ENCODE data around the gene FAM8A1.

The FAM8A1 gene, protein sequence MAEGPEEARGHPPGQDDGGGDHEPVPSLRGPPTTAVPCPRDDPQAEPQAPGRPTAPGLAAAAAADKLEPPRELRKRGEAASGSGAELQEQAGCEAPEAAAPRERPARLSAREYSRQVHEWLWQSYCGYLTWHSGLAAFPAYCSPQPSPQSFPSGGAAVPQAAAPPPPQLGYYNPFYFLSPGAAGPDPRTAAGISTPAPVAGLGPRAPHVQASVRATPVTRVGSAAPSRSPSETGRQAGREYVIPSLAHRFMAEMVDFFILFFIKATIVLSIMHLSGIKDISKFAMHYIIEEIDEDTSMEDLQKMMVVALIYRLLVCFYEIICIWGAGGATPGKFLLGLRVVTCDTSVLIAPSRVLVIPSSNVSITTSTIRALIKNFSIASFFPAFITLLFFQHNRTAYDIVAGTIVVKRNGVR

DNA sequence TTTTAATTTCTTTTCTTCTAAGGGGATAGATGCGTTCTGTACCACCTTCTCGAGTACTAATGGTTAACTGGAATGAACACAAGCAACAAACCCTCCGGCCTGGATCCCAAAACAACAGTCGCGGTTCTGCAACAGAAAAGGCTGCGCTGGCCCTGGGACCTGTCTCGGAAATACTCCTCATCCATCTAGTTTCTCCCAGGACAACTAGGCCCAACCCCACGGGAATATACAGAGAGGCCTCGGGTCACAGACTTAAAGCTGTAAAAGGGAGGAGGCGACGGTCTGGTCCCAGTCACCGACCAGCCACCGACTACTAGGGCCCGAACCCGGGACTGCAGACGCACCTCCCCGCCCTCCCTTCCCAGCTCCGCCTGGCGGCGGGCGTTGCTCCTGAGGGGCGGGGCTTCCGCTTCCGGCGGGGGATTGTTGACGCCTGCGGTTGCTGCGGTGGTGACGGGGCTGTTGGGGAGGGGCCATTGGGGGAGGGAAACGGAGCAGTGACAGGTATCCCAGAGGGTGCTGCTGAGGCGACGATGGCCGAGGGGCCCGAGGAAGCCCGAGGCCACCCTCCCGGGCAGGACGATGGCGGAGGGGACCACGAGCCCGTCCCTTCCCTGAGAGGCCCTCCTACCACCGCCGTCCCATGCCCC lies at the start of gene FAM8A1:
Gene FAM8A1 (plus strand): TSS at position 426 of the 650 bp plus-strand sequence. CDS start 108 bp downstream, at position 534.
- no peak for FAIRE-seq
- peak; percentile 67 for DNase-seq (ENCODE audit: insufficient read length, low spot score)
- TF ChIP-seq, protein P1, sequence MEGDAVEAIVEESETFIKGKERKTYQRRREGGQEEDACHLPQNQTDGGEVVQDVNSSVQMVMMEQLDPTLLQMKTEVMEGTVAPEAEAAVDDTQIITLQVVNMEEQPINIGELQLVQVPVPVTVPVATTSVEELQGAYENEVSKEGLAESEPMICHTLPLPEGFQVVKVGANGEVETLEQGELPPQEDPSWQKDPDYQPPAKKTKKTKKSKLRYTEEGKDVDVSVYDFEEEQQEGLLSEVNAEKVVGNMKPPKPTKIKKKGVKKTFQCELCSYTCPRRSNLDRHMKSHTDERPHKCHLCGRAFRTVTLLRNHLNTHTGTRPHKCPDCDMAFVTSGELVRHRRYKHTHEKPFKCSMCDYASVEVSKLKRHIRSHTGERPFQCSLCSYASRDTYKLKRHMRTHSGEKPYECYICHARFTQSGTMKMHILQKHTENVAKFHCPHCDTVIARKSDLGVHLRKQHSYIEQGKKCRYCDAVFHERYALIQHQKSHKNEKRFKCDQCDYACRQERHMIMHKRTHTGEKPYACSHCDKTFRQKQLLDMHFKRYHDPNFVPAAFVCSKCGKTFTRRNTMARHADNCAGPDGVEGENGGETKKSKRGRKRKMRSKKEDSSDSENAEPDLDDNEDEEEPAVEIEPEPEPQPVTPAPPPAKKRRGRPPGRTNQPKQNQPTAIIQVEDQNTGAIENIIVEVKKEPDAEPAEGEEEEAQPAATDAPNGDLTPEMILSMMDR (IDR thresholded peaks at IDR 0.05; ENCODE audit: insufficient read depth, missing control alignments), result no peak

DNA sequence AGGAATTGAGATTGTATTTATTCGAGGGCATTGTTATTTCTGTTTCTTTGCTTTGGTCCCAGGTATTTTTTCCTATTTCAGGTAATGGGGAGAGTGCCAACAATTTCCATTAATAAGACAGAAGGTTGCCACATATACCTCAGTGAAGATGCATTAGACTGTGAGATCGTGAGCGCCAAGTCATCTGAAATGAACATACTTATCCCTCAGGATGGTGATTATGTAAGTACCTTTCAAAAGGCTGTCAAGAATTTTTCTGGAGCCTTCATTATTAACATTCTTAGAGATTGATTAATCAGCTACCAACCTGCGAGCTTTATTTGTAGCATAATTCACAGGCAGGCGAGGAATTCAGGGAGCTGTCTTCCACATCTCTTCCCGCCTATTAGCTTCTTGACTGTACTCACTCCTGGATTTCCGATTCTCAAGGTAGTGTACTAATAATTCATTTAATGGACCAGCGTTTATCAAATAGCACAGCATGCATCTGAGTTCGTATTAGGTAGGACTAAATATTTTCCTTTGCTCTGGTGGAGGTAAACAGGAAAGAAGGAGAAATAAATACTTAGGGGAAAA lies 48.6 kb upstream of the FAM8A1 start:
- FAIRE-seq, result no peak
- no peak for DNase-seq (ENCODE audit: insufficient read length, low spot score)
- TF ChIP-seq, protein P1 (IDR thresholded peaks at IDR 0.05; ENCODE audit: insufficient read depth, missing control alignments), result no peak

DNA sequence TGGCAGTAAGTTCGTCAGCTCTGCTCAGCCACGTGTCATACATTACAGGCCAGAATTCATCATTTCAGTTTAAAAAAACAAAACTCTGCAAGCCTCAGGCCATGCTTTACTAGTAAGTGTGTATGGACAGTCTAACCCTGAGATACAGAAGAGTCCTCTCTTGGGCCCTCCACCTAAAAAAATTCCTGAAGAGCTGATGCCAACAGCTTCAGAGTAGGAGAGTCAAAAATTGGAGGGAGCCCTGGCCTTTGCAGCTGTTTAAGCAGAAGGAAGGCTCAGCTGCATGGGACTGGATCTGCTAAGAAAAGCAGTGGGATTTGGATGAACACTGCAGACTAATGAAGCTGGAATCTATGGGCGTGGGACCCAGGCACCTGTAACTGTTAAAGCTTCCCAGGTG lies 47.2 kb upstream of the FAM8A1 start:
- no peak for DNase-seq (ENCODE audit: insufficient read length, low spot score)
- TF ChIP-seq, protein P1 (IDR thresholded peaks at IDR 0.05; ENCODE audit: insufficient read depth, missing control alignments), result no peak
- no peak for FAIRE-seq

DNA sequence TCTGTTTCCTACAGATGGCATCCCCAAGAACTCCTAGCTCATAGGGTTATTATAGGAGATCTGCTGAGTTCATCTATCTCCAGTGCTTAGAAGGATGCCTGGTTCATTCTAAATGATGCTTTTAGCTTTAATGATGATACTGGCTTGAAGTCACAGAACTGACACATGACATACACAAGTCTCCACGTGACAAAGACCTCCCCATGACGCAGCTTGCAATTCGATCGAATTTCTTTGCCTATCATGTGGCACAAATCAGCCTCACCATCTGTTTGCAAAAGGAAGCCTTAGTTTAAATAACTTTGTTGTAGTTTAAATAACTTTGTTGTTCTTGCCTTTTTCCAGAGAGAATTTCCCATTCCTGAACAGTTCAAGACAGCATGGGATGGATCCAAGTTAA lies 44.1 kb upstream of the FAM8A1 start:
- TF ChIP-seq, protein P1 (IDR thresholded peaks at IDR 0.05; ENCODE audit: insufficient read depth, missing control alignments), result no peak
- DNase-seq (ENCODE audit: insufficient read length, low spot score), result no peak
- no peak for FAIRE-seq

DNA sequence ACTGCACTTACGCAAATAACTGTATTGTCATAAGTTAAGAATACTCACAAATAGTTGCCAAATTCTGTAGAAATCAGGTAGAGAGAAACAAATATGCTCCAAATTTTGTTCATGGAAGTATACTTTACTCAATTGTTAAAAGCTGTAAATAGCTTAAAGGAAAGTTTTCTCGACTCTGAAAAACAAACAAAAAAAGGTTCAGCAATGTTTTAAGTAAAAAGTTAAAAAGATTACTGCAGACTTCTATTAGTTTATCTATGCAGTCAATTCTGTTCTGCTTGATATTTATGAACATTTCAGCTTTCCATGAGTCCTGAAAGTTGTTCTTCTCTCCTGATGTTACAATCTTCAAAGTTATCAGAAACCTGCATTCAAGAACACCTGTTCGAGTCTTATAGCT lies 37.5 kb upstream of the FAM8A1 start:
- no peak for DNase-seq (ENCODE audit: insufficient read length, low spot score)
- no peak for FAIRE-seq
- TF ChIP-seq, protein P1 (IDR thresholded peaks at IDR 0.05; ENCODE audit: insufficient read depth, missing control alignments), result no peak

DNA sequence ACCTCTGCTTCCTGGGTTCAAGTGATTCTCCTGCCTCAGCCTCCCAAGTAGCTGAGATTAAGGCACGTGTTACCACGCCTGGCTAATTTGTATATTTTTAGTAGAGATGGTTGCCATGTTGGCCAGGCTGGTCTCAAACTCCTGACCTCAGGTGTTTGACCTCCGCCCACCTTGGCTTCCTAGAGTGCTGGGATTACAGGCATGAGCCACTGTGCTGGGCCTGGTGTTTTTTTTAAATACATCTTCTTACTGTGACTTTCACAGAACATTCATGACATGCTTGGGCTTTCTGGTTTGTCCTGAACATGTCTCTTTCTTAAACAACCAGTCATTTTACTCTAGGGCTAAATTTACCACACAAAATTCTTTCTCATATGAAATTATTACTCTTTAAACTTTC lies 34.7 kb upstream of the FAM8A1 start:
- DNase-seq (ENCODE audit: insufficient read length, low spot score) (no peak), FAIRE-seq (no peak)
- TF ChIP-seq, protein P1 (IDR thresholded peaks at IDR 0.05; ENCODE audit: insufficient read depth, missing control alignments), result no peak
